ENCODE measurements around the gene PODNL1.

PODNL1 gene

DNA sequence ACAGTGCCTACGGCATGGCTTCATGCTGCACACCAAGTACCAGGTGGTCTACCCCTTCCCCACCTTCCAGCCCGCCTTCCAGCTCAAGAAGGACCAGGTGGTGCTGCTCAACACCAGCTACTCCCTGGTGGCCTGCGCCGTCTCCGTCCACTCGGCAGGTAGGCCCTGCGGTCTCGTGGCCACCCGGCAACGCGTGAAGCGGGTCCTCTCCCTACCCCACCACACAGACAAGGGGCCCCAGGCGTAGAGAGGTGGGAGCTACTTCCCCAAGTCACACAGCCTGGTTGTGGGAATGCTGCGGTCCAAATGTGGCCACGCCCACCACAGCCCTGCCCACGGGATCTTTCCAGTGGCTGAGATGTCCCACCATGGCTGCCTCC, 18.1 kb upstream of the PODNL1 start:
- DNase-seq (ENCODE audit: low read depth), result no peak

DNA sequence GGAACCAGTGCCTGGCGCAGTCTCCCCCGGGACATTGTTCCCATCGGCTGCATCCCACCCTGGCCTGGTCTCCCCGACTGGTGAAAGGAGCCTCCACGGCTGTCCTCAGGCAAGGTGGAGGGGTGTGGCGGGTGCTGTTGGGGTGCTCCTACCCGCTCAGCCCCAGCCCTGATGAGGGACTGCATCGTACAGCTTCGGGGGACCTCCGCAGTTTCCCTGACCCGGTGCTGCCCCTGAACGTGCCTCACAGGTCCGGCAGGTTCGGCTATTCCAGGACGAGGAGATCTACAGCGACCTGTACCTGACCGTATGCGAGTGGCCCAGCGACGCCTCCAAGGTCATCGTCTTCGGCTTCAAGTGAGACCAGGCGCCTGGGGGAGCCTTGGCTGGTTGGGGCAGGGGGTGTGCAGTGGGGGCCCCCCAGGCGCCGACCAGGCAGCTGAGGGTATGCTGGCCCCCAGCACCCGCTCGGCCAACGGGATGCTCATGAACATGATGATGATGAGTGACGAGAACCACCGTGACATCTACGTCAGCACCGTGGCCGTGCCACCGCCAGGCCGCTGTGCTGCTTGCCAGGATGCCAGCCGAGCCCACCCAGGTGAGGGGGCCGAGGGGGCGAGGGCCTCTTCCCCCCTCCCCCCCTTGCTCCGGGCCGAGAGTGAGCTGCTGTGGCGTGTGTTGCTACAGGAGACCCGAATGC, 17.6 kb upstream of the PODNL1 start:
- DNase-seq (ENCODE audit: low read depth), result no peak

DNA sequence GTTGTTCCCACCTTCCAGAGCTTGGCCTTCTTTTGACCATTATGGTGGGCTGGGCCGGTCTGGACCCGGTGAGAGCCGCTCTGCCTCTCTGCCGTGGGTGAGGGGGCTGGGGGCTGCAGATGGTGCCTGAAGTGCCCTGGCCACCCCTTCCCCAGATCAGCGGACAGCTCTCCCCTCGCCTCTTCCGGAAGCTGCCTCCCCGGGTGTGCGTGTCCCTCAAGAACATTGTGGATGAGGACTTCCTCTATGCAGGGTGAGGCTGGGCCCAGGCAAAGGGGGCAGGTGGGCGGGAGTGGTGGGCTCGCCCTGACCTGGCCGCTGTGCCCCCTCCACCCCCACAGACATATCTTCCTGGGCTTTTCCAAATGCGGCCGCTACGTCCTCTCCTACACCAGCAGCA, 16.0 kb upstream of the PODNL1 start:
- no peak for DNase-seq (ENCODE audit: low read depth)

DNA sequence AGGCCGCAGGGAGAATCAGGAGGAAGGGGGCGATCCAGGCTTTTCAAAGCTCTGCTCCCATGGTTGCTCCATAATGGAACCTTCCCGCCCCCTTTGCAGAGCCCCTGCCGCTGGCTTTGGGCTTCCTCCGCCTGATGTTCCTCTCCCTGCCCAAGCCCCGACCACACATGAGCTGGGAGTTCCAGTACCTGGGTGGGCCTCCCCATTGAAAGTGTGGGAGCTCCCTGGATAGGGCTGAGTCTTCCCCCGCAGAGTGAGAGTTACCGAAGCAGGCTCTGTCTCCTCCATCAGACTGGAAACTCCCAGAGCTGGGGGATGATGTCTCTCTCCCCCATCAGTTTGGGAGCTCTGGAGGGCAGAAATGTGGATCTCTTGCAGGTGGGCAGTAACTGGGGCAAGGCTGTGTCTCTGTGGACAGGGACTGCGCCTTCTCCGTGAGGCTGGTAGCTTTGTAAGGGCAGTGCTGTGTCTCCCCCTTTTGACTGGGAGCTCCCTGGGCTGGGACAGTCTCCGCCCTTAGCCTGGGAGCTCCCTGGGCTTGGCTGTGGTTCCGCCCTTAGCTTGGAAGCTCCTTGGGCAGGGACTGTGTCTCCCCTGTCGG, 14.8 kb upstream of the PODNL1 start:
- DNase-seq (ENCODE audit: low read depth), result no peak

DNA sequence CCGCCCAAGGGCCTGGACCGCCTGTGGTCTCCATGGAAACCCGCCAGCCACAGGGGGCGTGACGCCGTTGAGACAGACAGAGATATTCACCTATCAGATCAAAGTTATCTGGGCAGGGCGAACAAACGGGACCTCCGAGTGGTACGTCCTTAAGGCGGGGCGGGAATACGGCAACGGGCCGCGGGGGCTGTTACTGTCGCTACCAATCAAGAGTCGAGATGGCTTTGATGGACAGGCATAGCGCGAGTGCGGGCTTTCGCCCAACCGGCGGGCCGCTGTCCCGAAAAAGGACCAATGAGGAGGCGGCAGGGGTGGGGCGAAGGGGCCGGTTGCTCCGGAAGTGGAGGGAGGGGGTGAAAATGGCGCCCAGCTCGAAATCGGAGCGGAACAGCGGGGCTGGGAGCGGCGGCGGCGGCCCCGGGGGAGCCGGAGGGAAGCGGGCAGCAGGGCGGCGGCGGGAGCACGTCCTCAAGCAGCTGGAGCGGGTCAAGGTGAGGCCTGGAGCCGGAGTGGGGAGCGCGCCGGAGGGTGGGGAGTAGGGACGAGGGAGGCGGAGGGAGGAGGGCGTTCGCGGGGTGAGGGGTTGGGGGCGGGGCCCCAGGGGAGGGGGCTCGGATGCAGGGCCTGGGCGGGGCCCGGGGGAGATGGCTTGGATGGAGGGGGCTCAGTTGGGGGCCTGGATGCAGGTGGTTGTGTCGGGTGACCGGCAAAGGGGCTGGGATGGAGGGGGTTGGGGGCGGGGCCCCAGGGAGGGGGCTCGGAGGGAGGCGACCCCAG, 14.1 kb upstream of the PODNL1 start, which contains the start of gene DCAF15:
TSS of gene DCAF15 (plus strand) at position 356 of the 777 bp plus-strand sequence. CDS start at position 360, 4 bp downstream.
- DNase-seq (ENCODE audit: low read depth), result peak; percentile 98

DNA sequence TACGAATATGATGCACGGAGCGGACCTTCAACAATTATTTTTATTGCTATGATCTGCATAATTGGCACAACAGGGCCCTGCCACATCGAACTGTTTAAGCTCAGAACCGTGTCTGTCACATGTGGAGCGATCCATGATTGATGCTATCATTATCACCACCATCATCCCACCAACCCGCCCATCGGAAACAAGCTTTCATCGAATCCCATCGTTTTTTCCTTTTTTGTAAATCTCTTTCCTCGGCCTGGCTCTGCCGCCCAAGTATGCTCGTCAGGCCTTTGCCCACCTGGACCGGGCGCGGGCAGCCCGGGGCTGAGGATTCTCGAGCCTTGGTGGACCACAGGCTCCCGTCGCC, 13.6 kb upstream of the PODNL1 start:
- DNase-seq (ENCODE audit: low read depth), result no peak

DNA sequence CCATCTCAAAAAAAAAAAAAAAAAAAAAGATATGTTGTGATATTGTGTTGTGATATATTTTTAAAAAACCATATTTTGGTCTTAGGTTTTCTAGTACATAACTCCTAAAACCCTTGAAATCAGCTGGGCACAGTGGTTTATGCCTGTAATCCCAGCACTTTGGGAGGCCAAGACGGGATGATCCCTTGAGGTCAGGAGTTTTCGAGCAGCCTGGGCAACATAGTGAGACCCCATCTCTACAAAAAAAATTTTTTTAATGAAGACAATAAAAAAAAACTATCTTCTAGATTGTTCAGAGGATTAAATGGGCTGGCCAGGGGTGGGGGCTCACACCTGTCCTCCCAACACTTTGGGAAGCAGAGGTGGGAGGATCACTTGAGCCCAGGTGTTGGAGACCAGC, 12.8 kb upstream of the PODNL1 start:
- DNase-seq (ENCODE audit: low read depth), result no peak

DNA sequence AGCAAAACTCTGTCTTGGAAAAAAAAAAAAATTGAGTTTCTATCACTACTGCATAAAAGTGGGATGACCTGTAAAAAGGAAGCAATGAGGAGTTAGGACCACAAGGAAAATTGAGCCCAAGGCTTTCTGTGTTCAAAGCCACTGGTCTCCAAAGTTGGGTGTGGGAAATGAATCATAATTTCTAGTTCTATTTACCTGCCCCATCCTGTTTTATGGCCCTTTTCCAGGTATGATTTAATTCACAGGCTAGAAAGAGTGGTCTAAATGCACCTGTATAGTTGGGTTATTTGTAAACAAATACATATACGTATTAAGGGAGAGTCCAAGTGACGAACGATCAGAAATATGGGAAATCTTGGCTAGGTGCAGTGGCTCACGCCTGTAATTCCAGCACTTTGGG, 8.2 kb upstream of the PODNL1 start:
- DNase-seq (ENCODE audit: low read depth), result no peak

DNA sequence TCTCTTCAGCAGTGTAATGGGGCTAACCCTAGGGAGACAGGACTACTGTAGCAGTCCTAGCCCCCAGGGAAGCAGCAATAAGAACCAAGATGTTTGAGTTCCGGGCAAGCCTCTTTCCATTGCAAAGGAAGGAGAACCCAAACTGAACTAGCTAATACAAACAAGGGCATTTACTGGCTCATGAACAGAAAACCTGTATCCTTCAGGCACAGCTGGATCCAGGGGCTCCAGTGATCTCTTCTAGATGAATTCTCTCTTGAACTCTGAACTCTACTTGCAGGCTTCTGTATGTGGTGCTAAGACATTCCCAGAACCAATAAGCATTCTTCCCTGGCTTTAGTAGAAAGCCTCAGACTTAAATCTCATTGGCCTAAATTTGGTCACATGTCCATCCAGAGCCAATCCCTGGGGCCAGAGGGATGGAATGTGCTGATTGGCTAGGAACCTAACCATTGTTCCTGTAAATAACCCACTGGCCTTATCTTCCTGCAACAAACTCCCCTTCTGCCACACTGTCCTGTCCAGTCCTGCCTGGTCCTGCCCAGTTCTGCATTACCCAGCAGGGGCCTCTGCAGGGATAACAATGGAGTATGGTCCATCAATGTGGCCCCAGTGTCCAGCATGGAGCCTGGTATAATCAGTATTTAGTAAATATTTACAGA, 3.9 kb upstream of the PODNL1 start:
- DNase-seq (ENCODE audit: low read depth), result no peak

DNA sequence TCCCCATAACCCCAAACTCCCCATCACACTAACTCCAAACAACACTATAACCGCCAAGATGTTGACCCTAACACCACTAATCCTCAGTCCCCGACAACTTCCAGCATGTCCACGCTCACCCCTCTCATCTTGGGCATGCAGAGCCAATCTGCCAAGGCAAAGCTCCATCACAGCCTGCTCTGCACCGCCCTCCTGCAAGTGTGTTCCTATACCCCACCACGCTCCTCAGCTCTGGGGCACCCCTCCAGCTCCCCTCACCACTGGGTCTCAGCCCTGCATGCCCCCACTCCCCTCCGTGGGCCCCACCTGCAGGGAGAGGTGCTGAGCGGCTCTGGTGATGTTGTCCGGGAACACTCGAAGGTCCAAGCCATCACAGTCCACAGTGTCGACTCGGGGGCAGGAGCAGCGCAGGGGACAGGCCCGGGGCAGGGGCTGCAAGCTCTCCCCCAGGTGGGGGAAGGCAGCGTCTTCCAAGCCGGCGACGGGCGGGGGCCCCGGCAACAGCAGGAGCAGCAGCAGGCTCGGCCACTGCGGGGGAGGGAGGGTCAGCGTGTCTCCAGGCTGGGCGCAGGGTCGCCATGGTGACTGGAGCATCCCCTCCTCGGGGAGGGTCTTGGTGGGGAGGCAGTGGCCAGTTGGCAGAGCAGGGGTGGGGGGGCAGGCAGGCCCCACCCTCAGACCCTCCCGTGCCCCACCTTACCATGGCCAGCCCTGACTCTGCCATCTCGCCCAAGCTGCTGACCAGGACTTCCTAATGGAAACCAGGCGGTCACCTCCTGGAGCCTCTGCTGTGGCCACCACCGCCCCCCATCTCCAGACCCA, 527 bp downstream of the PODNL1 start:
- DNase-seq (ENCODE audit: low read depth), result no peak

DNA sequence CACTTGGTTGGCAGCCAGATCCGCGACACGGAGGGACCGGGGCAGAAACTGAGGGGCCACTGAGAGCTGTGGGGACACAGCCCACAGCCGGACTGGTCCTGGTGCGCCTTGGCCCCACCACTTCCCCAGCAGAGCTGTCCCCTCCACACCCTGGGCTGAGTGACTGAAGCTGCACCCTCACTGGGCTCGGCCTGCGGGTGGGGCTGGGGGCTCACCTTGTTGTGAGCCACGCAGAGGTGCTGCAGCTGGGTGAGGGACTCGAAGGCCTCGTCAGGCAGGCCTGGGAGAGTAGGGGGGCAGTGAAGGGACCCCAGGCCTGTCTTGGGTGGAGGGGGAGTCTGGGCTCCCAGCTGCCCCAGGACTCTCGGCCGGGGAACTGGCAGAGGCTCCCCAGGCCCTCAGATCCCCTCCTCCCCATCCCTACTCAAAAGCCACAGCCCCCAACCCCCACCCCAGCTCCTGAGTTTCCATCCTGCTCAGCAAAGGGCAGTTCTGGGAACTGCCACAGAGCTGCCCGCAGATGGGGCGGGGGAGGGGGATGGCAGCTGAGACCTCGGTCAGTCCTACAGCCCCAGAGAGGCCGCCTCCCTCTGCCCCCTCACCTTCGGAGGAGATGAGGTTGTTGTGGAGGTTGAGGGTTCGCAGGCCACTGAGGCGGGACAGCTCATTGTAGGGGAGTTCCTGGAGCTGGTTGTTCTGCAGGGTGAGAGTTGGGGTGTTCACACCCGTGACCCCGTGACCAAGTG, 2.3 kb downstream of the PODNL1 start:
- DNase-seq (ENCODE audit: low read depth), result no peak

DNA sequence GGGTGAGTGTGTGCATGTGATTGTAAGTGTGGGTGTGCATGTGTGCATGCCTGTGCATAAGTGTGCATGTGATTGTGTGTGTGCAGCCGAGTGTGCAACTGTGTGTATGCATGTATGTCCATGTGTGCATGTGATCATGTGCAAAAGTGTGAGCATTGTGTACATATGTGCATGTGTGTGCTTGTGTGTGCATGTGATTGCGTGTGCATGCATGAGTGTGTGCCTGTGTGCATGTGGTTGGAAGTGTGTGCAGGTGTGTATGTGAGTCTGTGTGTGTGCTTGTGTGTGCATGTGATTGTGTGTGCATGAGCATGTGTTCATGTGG, 3.5 kb downstream of the PODNL1 start:
- DNase-seq (ENCODE audit: low read depth), result no peak

DNA sequence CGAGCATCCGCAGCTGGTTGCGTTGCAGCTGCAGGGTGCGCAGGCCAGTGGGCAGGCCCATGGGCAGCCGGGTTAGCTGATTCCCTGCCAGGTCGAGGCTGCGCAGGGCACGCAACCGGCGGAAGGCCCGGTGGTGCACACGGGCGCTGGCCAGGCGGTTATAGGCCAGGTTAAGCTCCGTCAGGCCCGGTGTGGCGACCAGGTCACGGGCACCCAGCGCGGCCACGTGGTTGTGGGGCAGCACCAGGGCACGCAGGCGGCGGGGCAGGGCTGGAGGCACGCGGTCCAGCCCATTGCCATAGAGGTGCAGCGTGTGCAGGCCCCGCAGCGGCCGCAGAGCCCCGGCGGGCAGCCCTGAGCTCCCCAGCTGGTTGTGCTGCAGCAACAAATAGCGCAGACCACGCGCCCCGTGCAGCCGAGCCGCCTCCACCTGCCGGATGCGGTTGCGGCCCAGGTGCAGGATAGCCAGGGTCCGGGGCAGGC, 5.3 kb downstream of the PODNL1 start:
- DNase-seq (ENCODE audit: low read depth), result no peak

DNA sequence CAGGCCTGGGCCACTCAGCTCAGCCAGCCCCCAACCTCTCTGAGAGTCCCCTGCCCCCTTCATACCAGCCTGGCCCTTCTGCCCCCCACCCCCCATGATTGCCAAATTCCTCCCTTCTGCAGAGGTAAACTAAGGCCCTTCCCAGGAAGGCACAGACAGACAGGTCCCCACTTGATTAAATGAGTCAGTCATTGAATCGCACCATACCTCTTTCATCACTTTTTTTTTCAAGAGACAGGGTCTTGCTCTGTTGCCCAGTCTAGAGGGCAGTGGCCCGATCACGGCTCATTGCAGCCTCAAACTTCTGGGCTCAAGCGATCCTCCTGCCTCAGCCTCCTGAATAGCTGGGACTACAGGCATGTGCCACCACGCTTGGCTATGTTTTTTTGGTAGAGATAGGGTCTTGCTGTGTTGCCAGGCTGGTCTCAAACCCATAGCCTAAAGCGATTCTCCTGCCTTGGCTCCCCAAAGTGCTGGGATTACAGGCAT, 6.0 kb downstream of the PODNL1 start:
- DNase-seq (ENCODE audit: low read depth), result no peak

DNA sequence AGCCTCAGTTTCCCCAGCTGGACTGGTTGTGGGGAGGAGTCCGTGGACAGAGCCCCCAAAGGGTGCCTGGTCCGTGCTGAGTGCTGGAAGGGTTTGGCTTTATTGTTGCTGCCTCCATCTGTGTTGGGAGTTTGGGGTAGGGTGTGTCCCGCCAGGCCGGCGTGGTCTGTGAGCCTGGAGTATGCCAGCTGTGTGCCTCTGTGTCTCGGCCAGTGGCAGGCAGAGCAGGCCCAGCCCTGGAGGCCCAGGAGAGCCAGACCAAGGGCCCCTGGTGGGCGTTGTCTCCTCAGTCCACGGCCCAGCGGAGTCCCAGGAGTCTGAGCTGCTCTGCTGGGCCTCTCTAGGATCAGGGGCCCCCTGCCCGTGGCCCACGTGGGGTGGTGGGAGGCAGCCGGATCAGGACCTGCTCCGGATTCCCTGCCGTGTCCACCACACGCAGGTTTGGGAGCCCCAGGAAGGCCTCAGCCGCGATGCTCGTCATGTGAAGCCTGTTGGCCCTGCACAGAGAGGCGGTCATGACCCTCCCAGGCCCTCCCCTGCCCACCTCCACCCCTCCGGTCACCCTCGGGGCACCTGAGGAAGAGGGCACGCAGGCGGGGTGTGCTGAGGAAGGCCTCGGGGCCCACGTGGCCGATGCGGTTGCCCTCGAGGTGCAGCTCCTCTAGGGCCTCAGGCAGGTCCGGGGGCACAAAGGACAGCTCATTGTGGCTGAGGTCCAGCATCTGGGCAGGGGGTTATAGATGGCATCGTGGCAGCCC, 6.6 kb downstream of the PODNL1 start:
- DNase-seq (ENCODE audit: low read depth), result no peak

DNA sequence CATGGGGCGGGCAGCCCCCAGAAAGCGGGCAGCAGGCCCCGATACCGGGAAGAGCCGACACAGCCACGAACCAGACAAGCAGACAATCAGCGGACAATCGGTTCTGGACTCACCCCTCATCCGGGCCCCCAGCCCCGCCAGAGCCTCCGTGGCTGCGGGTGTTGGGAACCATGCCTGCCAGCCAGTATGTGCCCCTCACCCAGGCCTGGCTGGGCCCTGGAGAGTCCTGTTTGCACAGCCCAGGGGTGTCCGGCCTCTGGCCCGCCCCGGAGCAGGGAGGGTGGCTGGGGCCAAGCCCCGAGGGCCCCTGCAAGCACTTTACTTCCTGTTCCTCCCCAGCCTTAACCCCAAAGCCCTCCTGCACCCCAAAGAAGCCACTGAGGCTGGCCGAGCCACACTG, 7.8 kb downstream of the PODNL1 start:
- no peak for DNase-seq (ENCODE audit: low read depth)

DNA sequence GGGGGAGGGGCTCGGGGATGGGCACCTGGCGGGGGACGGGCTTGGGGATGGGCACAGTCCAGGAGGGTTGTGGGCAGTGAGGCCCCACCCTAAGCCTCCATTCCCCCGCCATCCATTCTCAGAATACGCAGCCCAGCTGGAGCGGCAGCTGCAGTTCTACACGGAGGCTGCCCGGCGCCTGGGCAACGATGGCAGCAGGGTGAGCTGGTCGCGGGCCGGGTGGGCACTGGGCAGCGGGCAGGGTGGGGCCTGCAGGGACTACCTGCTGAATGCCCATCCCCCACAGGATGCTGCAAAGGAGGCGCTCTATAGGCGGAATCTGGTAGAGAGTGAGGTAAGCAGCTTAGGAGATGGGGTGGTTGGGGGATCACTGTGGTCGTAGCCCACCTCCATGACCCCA, 8.3 kb downstream of the PODNL1 start:
- DNase-seq (ENCODE audit: low read depth), result no peak

DNA sequence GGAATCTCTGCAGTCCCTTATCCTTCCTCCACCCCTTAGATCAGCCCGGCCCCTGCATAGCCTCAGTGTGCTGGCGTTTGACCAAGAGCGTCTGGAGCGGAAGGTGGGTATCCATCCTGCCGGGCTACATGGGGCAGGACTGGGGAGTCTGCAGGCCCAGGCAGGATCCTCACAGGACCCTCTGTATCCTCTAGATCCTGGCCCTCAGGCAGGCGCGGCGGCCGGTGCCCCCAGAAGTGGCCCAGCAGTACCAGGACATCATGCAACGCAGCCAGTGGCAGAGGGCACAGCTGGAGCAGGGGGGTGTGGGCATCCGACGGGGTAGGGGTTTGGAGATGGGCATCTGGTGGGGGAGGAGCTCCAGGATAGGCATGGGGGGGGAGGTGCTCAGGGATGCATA, 8.9 kb downstream of the PODNL1 start:
- no peak for DNase-seq (ENCODE audit: low read depth)

DNA sequence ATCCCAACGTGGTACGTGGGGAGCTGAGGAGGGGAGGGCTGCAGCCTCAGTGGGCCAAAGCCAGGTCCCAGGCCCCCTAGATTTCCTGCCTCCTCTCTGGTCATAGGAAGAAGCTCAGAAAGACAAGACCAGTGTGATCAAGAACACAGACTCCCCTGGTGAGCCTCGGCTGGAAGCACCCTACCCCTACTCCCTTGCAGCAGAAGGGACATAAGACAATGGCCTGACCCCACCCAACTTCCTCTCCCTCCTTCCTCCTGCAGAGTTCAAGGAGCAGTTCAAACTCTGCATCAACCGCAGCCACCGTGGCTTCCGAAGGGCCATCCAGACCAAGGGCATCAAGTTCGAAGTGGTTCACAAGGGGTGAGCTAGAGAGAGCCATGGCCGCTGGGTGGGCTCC, 11.5 kb downstream of the PODNL1 start:
- DNase-seq (ENCODE audit: low read depth), result no peak

DNA sequence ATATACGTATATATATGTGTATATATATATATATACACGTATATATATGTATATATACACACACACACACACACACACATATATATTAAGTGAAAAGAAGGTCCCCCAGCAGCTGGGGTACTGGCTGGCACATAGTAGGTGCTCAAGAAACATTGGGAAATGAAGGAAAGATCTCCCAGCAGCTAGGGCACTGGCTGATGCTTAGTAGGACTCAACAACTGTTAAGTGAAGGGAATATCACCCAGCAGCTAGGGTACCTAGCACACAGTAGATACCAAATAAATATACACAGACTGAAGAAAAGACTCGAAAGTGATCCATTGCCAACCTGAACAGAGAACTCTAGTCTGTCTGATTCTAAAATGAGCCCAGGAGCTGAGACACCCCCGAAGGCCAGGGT, 12.2 kb downstream of the PODNL1 start:
- DNase-seq (ENCODE audit: low read depth), result no peak

All from non-pigmented ciliary epithelial cell (primary cell).